Heart right ventricle (tissue), 16 donors: ENCODE results near the gene CDCA3. TPM values are rescaled to one million over a fixed set of nuclear protein-coding genes. Genes with fewer than 3 reads are reported as not detected.
A peak's percentile ranks its signal among the peaks of the same experiment; 100 is the strongest.

Source experiments
- ATAC-seq, 8 donors: fragments of 200-7000 bp; cut with Tn5 transposase; one replicate each; pipeline ENCODE4 v1.9.1; 2020; ENCODE audit warnings: mild to moderate bottlenecking in 8 of 8, moderate library complexity in 8 of 8, moderate number of reproducible peaks in 1 of 8
- DNase-seq, 2 donors: peaks; one replicate each; pipeline ENCODE4 v3.0.0-alpha.2; 2020
- H3K27ac ChIP-seq, 10 donors: fragments of 200-600 bp; sonication (generic) in 2 of 10; one replicate each; pipeline versions ENCODE4 v1.5.0 to v1.8.0; 2020 to 2022; ENCODE audit warnings: mild to moderate bottlenecking in 3 of 10
- H3K27me3 ChIP-seq, 7 donors: fragments of 200-600 bp; one replicate each; pipeline ENCODE4 v1.8.0; 2021 to 2022; ENCODE audit warnings: mild to moderate bottlenecking in 2 of 7
- H3K36me3 ChIP-seq, 9 donors: fragments of 200-600 bp; sonication (generic) in 1 of 9; one replicate each; pipeline versions ENCODE4 v1.5.0 to v1.8.0; 2020 to 2022; ENCODE audit warnings: mild to moderate bottlenecking in 2 of 9
- H3K4me1 ChIP-seq, 9 donors: fragments of 200-600 bp; sonication (generic) in 1 of 9; one replicate each; pipeline versions ENCODE4 v1.5.0 to v1.8.0; 2020 to 2022; ENCODE audit warnings: mild to moderate bottlenecking in 4 of 9
- H3K4me3 ChIP-seq, 10 donors: fragments of 200-600 bp; sonication (generic) in 2 of 10; one replicate each; pipeline versions ENCODE4 v1.5.0 to v1.8.0; 2020 to 2022; ENCODE audit warnings: mild to moderate bottlenecking in 7 of 10, moderate library complexity in 2 of 10
- H3K9me3 ChIP-seq, 11 donors: fragments of 200-600 bp in 10 of 11; sonication (generic) in 2 of 11; one replicate each; pipeline versions ENCODE4 v1.5.0 to v1.8.0; 2013 to 2022; ENCODE audit warnings: mild to moderate bottlenecking in 2 of 11, control low read depth in 1 of 11, moderate library complexity in 1 of 11
- CTCF ChIP-seq, 9 donors: fragments of 200-600 bp; sonication (generic) in 2 of 9; IDR thresholded peaks; one replicate each; pipeline versions ENCODE4 v1.5.0 to v1.8.0; 2021 to 2022; ENCODE audit warnings: antibody characterized with exemption in 9 of 9, mild to moderate bottlenecking in 5 of 9, moderate library complexity in 1 of 9
- WGBS, 2 donors: extraction: QIAGEN DNeasy Blood & Tissue Kit; methylation state at CpG; one replicate each; pipeline ENCODE4 v1.1.7; 2013; ENCODE audit warnings: inconsistent platforms in 1 of 2; 5-methylcytosine and 5-hydroxymethylcytosine counted together
- intact Hi-C, 10 donors: fragments of 100-400 bp; cut with DNase I; formaldehyde crosslinking; loops; one replicate each; pipeline versions ENCODE4 v1.11.1 to v1.14.2; 2022
- polyA plus RNA-seq, 2 donors: library from polyadenylated mRNA; stranded (reverse); fragments of 200-250 nt; gene quantifications; one replicate each; pipeline ENCODE4 v1.2.3, GENCODE V29; 2013
- total RNA-seq, 10 donors: library from RNA; stranded (reverse); fragmentation: NEBNext Ultra II Directional in 3 of 10; extraction: Animal tissue kit (Norgen Biotek cat#: 25700) in 3 of 10; gene quantifications; one replicate each; pipeline versions ENCODE4 v1.2.1 to v1.2.4, GENCODE V29; 2021 to 2023
- donor health status: Arrhythmogenic right ventricular cardiomyopathy.
- donor health status: ischemic (EF 13 %, LVEDD 7.1; RV severe dilation, severe dysfunction).
- donor health status: healthy with polysubstance abuse.
- donor health status: DM: no; HTN: yes; CAD: no.
- donor health status: DM: no; HTN: no; CAD: no.
- donor health status: ischemic (EF 25% LVEDD 6.9; RV normal size, moderate dysfunction).
- donor health status: ischemic (EF 25% LVEDD 5.7; RV mildly dilated, moderate dysfunction).
- donor health status: healthy.
- donor health status: DM: yes; HTN: yes; CAD: no.
- donor health status: Ischemic cardiomyopathy.
- donor health status: ischemic (EF 35%, LVEDD 5.7; RV mildly dilated, moderate dysfunction).
- donor health status: nonischemic (EF 11% LVEDD 7.7; RV severe dilation, severe dysfunction).
- donor health status: DM: yes; HTN: yes; CAD: no.
- donor health status: PGD.
- donor health status: ischemic (EF 29% LVEDD 5.4; RV normal size, mild dysfunction).
- donor health status: nonischemic (EF 23%, LVEDD 6.1; RV moderate dilation, normal function).

Gene CDCA3
- total and polyA plus RNA-seq, 12 donors: 0.22 to 4.0 (median 0.55) TPM; not detected in 1

DNA sequence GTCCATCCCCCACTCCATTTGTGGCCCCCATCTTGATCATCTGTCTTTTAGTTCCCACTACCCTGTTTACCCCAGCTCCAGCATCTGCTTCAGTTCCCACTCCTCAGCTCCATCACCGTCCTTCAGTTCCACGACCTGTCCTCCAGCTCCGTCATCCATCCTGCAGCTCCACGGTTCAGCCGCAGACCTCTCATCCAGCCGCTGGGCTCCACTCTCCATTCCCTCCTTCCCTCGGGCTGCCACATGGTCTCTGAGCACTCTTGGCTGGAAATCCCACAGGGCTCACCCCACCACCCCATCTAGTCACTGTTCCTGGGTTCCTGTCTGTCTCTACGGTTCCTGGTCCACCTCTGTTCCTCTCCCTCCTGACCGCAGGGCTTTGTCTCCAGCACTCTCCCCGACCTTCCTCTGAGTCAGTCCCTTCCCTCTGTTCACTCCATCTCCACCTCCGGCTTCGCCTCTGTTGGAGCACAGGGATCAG is 26.1 kb downstream of the CDCA3 start:
- peak overlapping the region in 1 of 10 donors; percentile 18 for H3K27ac ChIP-seq
- intact Hi-C loops: loop anchor here (2.0 to 10.0 kb wide), 11 partner anchors 38 to 210 kb away; partner anchors contain the start of genes MLF2 (in 9 of the 10), CD4 (in 2 of the 10) and PTMS (in 1 of the 10)

DNA sequence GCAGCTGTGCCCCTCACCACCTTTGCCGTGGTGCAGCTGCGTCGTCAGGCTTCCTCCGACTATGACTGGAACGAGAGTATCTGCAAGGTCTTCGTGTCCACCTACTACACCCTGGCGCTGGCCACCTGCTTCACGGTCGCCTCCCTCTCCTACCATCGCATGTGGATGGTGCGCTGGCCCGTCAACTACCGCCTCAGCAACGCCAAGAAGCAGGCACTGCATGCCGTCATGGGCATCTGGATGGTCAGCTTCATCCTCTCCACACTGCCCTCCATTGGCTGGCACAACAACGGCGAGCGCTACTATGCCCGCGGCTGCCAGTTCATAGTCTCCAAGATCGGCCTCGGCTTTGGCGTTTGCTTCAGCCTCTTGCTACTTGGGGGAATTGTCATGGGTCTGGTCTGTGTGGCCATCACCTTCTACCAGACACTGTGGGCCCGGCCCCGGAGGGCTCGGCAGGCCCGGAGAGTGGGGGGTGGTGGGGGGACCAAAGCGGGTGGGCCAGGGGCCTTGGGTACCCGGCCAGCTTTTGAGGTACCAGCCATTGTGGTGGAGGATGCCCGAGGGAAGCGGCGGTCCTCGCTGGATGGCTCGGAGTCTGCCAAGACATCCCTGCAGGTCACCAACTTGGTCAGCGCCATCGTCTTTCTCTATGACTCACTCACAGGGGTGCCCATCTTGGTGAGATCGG is 26.9 kb downstream of the CDCA3 start:
- Histone ChIP-seq H3K9me3 (no peaks in the 10 kb centered on the region), H3K27ac (no peak overlapping the region), H3K4me1 (peaks cover 13 to 63% (median 40%) of the 10 kb centered on the region in 9 donors), H3K27me3 (peaks cover 0 to 46% (median 0%) of the 10 kb centered on the region in 7 donors), H3K4me3 (no peak overlapping the region), H3K36me3 (no peaks in the 10 kb centered on the region)
- no peak for TF ChIP-seq CTCF (IDR thresholded peaks at IDR 0.05)
- DNase-seq: no peak
- no peak for ATAC-seq
- WGBS, 2 donors: 85 to 93% methylated on average over 37 of the region's 37 CpGs
- intact Hi-C loops: loop anchor here in 7 of 10 donors (2.0 to 10.0 kb wide), 8 partner anchors 37 to 209 kb away; partner anchors contain the start of genes MLF2 (in 3 of the 7) and CD4 (in 2 of the 7)

More for the DNA sequence above, 26.1 kb downstream of the CDCA3 start:
- Histone ChIP-seq H3K4me1 (peaks cover 15 to 62% (median 45%) of the 10 kb centered on the region in 9 donors), H3K9me3 (no peaks in the 10 kb centered on the region), H3K27me3 (peaks cover 0 to 53% (median 0%) of the 10 kb centered on the region in 7 donors), H3K36me3 (no peaks in the 10 kb centered on the region), H3K4me3 (peak overlapping the region in 4 of 10 donors; percentile 17 to 31 (median 22))
- 45 to 46% methylated on average over 12 of the region's 12 CpGs for WGBS, 2 donors
- no peak for ATAC-seq
- no peak for TF ChIP-seq CTCF (IDR thresholded peaks at IDR 0.05)
- no peak for DNase-seq

DNA sequence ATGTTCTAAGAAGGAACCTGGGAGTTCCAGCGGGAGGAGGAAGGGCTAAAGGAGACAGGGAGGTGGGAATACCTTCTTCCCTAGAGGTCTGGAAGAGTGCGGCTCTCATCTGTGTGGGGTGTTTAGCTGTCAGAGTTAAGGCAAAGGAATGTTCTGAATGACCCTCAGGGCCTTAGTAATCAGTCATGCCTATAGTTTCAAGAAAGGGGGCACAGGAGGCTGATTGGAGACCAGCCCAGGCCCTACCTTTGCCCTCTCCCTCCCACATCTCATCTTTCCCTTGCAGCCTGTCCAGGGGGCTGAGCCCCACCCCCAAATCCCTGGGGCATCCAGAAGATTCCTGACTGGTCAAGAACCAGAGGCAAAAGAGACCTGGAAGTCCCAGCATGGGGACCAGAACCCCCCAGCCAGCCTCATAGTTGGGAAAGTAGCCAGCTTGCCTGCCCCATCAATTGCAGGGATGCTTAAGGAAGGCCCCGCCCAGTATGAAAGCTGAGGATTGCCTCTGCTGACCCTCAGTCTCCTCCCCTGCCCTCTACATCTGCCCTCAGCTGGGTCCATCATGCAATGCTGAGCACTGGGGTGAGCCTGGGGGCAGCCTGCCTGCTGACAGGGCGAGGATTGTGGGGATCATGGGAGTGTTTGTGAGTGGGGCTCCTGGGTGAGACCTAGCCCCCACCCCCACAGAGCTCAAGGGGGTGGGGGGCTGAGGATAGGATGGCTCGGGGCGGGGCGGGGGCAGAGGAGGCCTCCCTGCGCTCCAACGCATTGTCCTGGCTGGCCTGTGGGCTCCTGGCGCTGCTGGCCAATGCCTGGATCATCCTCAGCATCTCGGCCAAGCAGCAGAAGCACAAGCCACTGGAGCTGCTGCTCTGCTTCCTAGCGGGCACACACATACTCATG is 27.7 kb downstream of the CDCA3 start:
- Histone ChIP-seq H3K4me1 (peaks cover 11 to 65% (median 36%) of the 10 kb centered on the region in 9 donors), H3K9me3 (no peaks in the 10 kb centered on the region), H3K4me3 (no peak overlapping the region), H3K27ac (no peak overlapping the region), H3K36me3 (peaks cover 0 to 2% (median 0%) of the 10 kb centered on the region in 9 donors), H3K27me3 (peaks cover 0 to 38% (median 0%) of the 10 kb centered on the region in 7 donors)
- intact Hi-C loops: loop anchor here in 7 of 10 donors (2.0 to 10.0 kb wide), 8 partner anchors 36 to 209 kb away; partner anchors contain the start of genes MLF2 (in 3 of the 7) and CD4 (in 2 of the 7)
- TF ChIP-seq CTCF (IDR thresholded peaks at IDR 0.05): no peak
- WGBS, 2 donors: 69 to 81% methylated on average over 7 to 12 of the region's 12 CpGs
- ATAC-seq: no peak
- no peak for DNase-seq
